Measurements from ENCODE around the gene GPR4.

The GPR4 gene

DNA sequence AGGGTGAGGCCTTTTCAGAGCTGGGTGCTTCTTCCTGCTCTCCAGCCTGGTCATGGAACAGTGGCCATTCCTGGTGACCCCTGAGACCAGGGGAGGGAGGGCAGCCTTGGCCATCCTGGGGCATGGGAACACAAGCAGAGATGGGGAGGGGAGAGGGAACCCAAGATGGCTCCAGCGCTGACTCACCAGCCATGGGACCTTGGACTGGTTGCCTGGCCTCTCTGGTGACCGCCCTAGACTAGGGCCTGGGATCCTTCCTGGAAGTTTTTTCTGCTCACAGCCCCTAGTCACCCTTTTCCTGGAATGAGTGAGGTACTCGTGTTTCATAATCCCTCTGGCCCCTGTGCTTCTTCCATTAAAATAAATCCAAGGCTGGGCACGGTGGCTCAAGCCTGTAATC lies 14.1 kb downstream of the GPR4 start:
- DNase-seq = no peak

DNA sequence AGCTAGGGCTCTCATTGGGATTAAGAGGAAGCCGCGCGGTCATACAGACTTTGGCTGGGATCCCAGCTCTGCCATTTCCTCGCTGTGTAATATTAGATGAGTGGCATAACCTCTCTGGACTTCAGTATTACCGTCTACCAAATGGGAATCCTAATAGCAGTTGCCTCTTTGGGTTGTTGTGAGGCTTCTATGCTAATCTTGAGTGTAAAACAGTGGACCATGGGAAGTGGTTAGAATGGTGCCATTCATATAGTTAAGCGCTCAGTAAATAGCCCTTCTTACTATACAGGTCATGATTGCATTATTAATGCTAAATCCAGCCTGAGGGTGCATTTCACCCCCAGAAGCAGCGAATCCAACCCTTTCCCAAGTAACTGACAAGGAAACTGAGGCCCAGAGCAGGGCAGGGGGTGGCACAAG lies 16.8 kb downstream of the GPR4 start:
- no peak for DNase-seq

DNA sequence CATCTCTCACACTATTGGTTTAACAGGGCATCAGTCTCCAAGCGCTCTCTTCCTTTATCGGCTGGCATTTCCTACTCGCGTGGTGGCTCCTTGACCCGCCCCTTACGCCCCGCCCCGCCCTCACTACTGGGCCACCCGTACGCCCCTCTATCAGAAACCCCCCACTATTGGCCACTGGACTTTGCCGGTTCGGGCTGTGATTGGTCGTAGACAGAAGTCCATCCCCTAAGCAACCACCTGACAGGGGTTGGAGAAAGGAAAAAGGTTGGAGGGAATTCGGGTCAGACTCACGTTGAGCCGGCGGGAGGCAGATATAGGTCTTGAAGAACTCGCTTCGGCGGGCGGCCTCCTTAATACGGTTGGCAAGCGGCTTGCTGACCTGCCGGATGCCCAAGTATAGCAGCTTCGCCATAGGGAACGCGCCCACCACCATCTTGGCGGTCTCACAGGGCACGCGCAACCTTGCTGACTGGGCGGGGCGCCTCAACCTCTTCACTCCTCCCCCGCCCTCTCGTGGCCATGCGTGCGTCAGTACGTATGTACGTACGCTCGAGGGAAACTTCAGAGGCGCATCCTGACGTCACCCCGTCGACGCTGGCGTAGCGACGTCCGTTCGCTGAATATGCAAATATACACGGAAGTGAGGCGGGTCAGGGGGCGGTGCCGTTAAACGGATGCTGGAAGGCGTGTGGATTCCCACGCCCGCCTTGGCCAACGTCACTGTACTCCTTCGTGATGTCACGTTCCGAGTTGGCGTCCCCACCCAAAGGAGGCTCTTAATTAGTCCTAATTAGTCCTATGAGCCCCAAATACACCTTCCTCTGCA lies 17.5 kb downstream of the GPR4 start, which contains the start of gene OPA3:
TSS of gene OPA3 (minus strand) at position 471 of the 826 bp plus-strand sequence. CDS start at position 433, 38 bp downstream.
- DNase-seq = peak; percentile 100

DNA sequence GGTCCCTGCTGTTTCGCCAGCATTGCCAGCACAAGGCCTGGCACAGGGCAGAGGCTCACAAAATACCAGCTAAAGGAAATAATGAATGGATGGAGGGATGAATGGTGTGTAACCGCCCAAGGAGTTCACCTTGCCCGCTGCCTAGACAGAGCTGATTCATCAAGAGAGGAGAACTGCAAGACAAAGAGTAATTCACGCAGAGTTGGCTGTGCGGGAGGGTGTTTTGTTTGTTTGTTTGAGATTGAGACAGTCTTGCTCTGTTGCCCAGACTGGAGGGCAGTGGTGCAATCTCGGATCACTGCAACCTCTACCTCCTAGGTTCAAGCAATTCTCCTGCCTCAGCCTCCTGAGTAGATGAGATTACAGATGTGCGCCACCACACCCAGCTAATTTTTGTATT lies 20.4 kb downstream of the GPR4 start:
- no peak for DNase-seq

DNA sequence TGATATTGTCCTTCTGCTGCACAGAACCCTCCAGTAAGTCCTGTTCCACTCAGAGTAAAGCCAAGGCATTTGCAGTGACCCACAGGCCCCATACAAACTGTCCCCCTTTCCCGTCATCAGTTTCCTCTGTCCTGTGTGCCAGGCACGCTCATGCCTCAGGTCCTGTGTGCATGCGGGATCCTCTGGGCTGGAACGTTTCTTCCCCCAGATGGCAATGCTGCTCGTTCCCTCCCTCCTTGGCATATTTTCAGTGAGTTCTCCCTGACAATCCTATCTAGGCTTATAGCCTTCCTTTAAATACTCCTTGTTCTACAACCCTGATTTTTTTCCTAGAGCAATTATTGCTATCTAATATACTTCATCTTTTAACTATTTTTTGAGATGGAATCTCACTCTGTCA lies 23.2 kb downstream of the GPR4 start:
- DNase-seq = no peak

DNA sequence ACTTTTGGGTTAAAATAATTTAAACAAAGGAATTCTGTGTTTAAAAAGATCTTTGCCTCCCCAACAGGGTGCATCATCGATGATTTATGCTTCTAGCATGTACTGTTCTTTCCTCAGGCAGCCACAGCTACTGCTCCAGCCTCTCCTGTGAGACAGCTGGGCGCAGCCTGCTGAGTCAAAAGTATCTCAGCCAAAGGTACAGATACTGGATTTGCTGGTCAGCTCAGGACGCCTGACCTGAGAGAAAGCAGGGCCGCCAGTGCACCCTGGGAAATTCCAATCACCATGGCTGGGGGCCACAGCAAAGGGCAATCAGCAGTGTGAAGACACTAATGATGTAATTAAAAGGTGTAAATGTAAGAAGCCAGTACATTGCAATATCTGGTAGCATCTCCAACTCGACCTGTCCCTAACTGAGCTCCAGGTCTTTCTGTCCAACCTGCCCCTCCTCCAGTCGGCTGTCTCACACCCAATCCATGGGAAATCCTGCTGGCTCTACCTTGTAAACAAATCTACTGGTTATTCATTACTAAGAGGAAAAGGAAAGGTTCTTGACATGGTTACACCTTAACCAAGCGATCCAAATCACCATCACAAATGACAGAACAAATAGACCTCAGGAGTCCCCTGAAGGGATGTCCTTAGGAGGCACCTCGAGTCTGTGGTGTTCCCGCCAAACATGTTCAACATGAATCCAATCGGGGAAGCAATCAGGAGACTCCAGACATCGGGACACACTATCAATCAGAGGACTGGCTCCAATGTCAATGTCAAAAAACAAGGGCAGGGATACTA lies 24.7 kb downstream of the GPR4 start:
- DNase-seq = no peak

DNA sequence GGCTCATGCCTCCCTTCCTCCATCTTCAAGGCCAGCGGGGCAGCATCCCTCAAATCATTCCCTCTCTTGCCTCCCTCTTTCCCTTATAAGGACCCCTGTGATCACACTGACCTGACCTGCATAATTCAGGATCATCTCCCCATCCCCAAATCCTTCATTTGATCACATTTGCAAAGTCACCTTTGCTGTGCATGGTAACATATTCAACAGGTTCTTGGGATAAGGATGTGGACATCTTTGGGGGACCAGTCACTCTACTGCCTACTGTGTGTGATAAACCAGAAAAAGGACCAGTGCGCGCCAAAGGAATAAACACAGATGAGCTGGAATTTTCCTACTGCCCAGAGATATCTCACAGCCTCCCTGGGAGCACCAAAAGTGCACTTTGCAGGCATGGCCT lies 25.3 kb downstream of the GPR4 start:
- no peak for DNase-seq

DNA sequence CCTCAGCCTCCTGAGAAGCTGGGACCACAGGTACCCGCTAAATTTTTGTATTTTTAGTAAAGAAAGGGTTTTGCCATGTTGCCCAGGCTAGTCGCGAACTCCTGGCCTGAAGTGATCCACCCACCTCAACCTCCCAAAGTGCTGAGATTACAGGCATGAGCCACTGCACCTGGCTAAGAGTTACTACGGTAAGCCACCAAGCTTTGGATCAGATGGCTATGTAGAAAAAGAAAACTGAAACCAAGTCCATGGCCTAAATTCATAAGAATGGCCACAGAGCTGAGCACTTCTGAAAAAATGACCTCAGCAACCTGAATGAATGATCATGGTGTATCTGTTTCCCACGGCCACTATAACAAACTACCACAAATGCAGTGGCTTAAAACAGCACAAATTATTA lies 26.8 kb downstream of the GPR4 start:
- no peak for DNase-seq

DNA sequence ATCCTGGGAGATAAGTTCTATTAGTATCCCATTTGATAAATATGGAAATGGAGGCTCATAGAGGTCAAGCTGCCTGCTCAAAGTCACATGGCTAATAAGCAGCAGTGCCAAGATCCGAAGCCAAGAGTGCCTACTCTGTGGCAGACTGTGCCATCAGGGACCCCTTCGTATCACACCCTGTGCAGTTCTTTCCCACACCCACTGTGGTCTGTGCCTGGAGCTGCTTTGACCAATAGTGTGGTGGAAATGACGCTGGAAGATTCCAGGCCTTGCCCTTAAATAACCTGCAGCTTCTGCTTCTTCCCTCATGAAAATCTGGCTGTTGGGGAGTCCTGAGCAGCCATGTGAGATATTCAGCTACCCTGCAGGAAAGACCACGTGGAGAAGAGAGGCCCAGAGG lies 27.5 kb downstream of the GPR4 start:
- no peak for DNase-seq

DNA sequence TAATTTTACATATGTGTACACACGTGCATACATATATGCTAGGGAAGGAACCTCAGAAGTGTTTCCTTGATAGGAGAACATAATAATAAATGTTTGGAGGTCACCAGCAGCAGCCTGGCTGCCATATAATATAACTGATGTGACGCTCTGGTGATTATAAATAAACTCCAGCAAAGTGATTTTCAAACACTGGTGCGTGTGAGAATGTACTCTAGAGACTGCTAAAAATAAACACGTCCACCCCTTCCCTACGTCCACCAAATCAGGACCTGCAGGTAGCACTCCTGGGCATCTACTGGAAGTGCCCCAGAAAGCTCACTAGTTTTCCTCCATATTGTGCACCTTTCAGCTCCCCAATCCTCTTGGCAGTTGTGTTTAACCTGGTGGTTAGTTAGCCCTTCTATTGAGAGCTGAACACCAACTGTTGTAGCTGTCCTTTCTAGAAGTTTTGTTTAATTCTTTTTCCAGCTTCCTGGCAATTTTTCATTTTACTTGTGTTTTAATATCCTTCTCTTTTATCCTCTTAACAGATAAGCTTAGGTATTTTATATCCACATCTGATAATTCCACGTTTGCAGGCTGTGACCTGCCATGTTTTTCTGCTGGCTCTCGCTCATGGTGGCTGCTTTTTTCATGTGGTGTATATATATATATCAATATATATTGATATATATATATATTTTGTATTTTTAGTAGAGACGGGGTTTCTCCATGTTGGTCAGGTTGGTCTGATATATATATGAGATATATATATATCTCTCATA lies 30.4 kb downstream of the GPR4 start:
- no peak for DNase-seq

DNA sequence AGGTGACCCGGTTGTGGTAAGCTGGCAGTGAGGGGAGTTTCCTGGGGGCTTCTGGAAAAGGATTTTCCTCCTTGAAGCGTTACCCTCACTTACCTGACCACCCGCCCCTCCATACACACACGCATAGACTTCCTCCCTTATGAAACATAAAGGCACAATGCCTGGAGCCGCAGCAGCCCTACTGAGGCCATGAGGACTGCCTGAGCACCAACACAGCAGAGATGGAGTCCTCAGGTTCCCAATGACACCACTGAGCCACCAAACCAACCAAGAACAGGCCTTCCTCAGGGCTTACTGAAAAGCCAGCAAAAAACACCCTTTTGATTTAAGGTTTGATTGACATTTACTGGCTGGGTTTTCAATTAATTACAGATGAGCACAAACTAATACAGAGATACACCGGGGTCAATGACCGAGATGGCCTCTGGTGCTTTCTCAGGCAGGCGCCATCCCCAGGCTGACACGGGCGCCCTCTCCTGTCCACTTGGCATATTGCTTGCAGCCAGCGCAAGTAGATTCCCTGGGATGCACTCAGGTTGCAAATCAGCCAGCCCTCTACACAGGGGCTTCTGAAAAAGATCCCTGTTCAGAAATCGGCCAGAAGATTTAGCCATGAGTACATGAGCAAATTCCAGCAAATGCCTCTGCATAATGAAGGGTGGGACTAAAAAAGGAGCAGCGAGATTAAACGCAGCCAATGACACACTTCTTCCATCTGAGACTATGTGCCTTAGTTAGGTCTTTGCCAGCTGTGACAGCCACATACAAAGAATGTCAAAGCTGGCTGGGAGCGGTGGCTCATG lies 32.2 kb downstream of the GPR4 start:
- peak; percentile 65 for DNase-seq

DNA sequence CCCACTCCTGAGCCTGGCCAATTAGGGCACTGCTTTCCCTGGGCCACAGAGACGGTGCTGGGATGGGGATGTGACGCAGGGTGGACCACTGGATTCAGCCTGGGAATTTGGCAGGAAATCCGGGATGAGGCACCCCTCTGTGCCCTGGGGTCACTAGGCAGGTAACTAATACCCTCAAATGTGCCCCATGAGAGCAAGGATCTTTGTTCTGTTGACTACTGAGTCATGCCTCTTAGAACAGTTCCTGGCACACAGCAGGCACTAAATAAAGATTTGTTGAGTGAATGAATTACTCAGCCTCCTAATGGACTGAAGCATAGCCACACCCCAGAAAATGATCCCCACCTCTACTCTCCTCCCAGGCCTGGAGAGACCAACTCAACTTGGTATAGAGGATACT lies 33.3 kb downstream of the GPR4 start:
- no peak for DNase-seq

DNA sequence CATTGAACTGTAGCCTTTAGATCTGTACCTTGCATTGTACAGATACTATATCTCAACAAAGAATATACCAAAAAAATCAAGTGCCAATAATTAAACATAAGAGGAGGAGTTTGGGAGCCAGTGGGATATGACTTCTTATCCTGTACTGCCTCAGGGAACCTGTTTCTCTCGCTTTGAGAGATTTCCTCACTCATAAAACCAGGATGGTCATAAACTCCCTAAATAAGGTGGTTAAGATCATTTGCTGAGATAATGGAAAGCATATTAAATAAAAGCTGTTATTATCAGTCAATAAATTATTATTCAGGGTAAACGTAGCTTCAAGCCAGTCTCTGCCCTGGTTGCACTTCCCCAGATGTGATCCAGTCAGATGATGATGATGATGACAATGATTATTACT lies 34.4 kb downstream of the GPR4 start:
- no peak for DNase-seq

DNA sequence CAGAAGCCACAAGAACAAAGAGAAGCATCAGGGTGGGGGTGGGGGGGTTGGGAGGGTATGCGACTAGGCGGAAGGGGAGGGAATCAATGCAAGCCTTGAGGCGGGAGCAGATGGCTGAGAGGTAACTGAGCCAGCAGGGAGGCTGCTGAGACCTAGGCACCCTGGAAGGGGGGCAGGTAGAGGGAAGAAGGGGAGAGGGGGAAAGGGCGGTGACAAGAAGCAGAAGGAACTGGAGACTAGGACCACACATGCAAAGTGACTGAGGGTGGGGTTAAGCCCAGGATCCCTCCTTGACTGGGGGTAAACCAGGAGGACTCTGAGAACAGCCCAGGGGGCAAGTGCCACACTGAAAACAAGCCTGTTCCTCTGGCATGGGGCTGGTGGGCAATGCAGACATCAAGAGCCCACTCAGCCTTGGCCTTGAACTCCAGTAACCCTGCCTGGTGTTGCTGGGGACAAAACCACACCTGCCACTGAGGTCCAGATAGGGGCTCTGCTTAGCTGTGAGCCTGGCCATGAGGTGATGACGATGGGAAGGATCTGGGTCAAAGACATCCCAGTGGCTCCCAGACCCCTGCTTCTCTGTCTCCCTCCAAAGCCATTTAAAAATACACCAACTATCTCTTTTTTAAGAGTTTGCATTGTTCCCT lies 37.8 kb downstream of the GPR4 start:
- no peak for DNase-seq

DNA sequence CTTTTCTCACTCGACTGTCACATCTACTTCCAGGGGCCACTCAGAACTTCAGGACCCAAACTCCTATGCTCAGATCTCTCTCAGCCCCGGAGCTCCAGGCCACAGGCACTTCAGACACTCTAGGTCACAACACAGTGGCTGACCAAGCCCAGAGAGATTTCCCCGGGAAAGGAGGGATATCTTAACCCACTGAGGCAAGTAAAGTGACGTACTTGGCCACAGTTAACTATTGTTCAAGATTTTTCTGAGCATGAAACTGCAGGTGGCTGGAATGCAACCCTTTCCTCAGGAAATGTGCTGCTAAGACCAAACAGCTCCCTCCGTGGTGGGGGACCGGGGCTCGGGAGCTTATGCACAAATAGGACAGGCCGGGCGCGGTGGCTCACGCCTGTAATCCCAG lies 41.3 kb downstream of the GPR4 start:
- no peak for DNase-seq

DNA sequence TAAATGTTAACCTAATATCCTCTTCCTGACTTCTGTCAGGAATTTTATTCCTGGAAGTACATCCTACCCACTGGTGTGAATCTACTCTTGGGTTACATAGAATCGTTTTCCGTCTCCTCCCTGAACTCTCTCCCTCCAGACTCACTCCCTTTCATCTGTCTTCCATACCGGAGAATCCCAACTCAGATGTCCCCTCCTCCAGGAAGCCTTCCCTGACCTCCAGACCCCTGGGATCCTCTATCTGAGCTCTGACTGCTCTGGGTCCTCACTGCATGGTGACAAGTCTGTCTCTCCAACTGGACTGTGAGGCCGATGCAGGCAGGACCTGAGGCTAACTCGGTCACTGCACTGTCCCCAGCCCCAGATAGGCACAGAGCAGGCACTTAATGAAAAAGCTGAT lies 42.0 kb downstream of the GPR4 start:
- DNase-seq = no peak

DNA sequence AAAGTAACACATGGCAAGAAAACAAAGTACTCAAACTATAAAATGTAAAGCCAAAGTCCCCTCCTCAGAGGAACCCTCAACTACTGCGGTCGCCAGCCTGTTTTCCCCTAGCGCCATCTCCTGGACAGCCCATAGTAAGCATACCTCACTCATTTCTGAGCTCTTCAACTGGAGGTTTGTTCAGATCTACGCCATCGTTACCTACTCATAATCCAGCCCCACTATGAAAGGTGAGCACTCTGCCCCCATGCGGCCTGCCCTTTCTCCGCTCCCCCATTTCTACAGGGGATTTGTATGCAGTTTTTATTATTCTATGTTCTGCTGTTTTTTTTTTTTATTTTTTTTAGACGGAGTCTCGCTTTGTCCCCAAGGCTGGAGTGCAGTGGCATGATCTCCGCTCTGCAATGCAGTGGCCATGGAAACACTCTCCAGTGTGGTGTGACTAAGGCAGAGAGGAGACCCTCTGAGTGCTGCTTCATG lies 43.6 kb downstream of the GPR4 start:
- peak; percentile 82 for DNase-seq

DNA sequence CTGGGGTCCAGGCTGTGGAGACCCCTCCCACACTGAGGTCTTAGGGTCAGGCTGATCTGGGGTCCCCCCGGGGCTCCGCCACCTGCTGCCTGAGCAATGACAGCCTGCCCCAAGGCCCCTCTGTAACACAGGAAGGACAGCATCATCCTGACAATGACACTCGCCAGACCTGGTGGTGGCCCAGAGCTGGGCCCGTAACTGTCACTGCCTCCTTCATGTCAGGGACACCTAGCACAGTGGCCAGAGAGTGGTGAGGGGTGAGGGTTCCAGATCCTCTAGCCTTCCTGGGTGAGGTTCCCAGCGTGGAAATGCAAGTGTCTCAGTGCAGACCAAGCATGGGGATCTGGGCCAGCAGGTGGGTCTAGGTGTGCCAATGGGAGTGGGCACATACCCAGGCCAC lies 45.2 kb downstream of the GPR4 start:
- DNase-seq = no peak

DNA sequence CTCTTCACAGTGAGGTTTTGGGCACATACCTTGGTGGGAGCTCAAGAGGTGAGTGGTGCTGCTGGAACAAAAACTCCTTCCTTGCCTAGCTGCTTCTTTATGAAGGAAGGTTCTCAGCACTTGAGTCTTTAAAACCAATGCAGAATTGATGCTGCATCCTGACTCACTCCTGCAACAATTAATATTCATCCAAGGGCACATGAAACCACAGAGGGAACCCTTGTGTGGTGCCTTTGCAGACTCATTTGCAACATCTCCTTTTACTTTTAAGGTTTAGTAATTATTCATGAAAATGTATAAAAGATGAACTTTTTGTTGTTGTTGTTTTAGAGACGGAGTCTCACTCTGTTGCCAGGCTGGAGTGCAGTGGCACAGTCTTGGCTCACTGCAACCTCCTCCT lies 47.5 kb downstream of the GPR4 start:
- DNase-seq = no peak

DNA sequence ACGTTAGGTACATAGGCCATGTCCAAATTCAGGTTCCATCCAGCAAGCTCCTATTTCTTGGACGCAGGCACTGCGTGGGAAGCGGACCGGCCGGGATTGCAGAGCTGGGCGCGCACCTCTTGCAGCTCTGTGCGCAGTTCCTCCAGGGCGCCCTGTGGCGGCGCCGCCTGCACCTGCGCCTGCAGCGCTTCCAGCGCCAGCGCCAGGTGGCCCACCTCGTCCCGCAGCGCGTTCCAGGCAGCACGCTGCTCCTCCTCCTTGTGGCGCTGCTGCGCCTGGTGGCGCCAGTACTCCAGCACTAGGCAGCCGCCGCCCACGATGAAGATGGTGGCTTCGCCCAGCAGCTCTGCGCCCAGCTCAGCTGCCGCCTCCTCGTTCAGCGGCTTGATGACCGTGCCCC lies 48.5 kb downstream of the GPR4 start:
- no peak for DNase-seq

DNA sequence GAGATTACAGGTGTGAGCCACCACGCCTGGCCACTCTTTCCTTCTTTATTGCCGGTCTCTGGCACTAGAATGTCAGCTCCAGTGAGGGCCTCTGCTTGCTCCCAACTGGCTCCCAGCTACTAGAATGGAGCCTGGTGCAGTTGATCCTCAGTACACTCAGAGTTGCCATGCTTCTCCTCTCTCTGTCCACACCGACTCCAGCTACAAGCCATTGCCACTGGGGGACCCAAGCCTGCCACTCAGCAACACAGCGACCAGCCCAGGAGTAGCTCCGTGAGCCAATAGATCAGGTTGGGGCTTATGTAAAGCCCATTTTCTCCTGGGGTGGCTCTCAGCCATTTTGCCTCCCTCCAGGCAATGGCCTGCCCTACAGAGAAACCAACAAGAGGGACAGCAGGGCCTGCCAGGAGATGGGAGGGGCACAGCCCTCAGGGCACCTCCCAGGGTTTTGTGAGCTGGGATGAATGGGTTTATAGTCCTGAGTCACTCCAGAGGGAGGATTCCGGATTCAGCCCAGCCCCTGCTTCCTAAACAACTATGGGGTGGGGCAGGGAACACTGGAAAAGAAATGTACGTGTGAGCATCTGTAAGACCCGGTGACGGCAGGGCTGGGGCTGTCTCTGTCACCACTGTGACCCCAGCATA lies 53.9 kb downstream of the GPR4 start:
- DNase-seq = no peak
